ENCODE measurements around the gene ZBTB40.

Gene ZBTB40

GRCh38 chr1:22451702-22452480, at the start of gene ZBTB40:
Gene ZBTB40, plus strand, starts transcription at chr1:22451851. Its CDS starts 38,098 bp downstream, at chr1:22489949.
- DNase-seq (ENCODE audit: low read depth): peak; percentile 86

DNA sequence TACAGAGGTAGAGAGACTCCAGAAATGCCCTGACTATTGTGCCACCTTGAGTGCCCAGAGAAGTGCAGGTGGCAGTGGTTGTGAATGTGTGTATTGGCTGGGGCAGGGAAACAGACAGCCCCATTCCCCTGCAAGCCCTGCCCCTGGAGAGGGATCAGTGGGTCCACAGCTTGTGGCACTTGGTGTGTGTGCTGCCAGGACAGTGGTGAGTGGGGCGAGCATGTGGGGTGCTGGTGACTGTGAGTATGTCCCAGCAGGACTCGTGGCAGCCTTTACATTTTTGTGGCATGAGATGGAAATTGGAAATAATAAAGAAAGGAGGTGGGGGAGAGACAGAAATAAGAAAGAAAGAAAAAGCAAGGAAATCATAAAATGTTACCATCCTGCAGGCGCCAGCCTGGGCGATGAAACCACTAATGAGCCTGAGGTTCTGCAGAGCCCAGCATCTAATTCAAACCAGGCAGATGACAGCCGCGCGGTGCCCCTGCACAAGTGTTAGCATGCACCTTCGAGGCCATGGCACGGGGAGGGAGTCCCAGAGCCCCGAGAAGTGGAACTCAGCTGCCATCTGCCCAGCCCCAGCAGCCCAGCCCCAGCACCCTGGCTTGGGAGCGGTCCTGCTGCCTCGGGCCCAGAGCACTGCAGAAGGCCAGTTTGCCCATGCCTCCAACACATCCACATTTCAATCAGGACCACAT, 49.1 kb upstream of the ZBTB40 start:
- no peak for DNase-seq (ENCODE audit: low read depth)

- DNase-seq (ENCODE audit: low read depth): no peak
These were observed 47.2 kb upstream of the ZBTB40 start for GRCh38 chr1:22404486-22404885.

- no peak for DNase-seq (ENCODE audit: low read depth)
These were observed 44.7 kb upstream of the ZBTB40 start for GRCh38 chr1:22406722-22407495.

DNA sequence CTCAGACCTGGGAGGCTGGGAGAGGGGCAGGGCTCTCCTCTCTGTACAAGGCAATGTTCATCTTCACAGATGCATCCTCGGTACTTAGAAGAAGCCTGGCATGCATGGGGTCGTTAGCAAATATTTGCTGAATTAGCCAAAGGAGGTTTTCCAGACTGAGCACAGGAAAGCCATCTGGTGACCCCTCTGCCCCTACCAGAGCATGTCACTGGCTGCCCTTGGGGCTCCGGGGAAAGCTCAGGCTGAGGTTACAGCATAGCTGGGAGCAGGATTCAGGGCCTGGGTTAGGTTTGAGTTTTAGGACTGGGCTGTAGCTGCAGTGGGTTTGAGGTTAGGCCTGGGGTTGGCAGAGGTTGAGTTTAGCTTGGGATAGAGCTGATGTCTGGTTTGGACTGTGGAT, 43.4 kb upstream of the ZBTB40 start:
- DNase-seq (ENCODE audit: low read depth): no peak

DNA sequence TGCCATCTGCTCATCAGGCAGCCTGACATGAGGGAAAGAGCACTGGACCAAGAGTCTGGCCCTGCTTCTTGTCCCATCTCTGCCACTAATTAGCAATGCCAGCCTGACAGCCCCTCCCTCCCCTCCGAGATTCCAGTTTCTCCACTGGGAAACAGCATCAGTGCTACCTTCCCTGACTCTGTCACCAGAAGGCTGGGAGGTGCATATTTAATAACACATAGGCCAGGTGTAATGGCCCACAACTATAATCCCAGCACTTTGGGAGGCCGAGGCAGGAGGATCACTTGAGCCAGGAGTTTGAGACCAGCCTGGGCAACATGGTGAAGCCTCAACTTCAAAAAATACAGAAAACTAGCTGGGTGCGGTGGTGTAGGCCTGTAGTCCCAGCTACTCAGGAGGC, 41.2 kb upstream of the ZBTB40 start:
- DNase-seq (ENCODE audit: low read depth): no peak

- DNase-seq (ENCODE audit: low read depth): no peak
These were observed 40.6 kb upstream of the ZBTB40 start for GRCh38 chr1:22410928-22411495.

DNA sequence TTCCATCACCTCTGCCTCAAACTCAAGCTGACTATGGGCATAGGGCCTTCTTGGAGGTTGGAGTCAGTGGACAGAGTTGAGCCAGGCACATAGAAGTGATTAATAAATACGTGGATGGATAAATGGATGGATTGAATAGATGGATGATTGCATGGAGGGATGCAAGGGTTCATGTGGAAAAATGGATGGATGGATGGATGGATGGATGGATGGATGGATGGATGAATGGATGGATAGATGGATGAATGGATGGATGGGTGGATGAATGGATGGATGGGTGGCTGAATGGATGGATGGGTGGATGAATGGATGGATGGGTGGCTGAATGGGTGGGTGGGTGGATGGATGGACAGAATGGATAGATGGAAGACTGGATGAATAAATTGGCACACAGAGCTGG, 40.1 kb upstream of the ZBTB40 start:
- no peak for DNase-seq (ENCODE audit: low read depth)

DNA sequence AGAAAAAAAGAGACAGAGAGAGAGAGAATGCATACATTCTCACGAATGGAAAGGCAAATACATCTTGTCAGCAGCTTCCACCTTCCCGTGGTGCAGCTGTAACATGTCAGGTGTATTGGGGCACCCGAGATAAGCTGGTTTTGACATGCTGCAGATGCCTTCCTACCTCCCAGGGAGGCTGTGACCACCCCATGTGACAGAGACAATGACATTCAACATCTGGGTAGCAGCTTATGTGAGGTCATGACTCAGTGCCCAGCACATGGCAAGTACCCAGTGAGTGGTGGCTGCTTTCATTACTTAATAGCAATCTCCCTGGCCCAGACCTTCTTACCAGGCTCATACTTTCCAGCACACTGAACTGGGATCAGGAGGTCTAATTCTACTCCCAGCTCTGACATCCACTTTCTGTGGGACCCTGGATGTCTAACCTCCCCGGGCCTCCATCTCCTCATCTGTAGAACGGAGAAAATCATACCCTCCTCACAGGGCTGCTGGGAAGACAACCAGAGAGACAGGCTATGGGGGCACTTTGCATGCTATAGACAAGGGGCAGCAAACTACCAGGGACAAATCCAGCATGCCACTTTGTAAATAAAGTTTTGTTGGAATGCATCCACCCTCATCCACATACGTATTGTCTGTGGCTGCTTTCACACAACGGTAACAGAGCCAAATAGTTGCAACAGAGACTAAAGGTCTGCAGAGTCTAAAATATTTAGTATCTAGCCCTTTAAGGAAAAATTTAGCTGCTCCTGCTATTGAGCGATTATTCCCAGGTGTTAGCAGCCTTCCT, 38.5 kb upstream of the ZBTB40 start:
- DNase-seq (ENCODE audit: low read depth): no peak

DNA sequence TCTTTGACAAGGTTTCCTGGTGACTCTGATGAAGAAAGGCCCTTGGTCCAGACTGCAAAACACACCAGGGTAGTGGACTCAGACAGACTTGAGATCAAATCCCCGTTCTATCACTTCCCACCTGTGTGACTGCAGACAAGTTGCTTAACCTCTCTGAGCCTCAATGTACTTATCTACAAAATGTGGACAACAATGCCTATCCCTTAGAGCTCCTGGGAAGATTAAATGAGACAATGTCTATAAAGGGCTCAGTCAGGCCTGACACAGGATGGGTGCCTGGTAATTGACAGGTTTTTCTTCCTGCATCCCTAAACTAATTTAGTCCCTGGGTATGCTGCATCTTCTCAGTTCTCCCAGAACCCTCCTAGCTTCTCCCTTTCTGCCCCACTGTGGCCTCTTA, 37.9 kb upstream of the ZBTB40 start:
- no peak for DNase-seq (ENCODE audit: low read depth)

GRCh38 chr1:22414244-22414751, 37.4 kb upstream of the ZBTB40 start:
- no peak for DNase-seq (ENCODE audit: low read depth)

- no peak for DNase-seq (ENCODE audit: low read depth)
These were observed 36.2 kb upstream of the ZBTB40 start for GRCh38 chr1:22415489-22415888.

- no peak for DNase-seq (ENCODE audit: low read depth)
These were observed 34.8 kb upstream of the ZBTB40 start for GRCh38 chr1:22416555-22417454.

DNA sequence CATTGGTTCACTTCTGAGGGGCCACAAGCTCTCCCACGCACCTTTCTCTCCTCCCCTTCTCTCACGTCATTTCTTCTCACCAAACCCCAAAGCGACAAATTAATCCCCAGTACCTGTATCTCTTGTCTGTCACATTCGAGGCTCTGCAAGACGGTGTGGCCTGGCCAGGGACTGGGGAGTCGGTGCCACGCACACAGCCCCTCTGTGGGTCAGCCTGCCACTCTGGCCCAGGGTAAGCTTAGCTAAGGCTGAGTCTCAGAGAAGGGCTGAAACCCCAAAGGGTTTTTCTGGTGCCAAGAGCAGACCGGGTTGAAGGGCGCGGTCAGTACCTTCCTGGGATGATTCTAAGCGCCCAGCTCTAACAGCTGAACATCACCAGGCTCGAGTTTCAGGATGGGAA, 34.2 kb upstream of the ZBTB40 start:
- DNase-seq (ENCODE audit: low read depth): no peak

DNA sequence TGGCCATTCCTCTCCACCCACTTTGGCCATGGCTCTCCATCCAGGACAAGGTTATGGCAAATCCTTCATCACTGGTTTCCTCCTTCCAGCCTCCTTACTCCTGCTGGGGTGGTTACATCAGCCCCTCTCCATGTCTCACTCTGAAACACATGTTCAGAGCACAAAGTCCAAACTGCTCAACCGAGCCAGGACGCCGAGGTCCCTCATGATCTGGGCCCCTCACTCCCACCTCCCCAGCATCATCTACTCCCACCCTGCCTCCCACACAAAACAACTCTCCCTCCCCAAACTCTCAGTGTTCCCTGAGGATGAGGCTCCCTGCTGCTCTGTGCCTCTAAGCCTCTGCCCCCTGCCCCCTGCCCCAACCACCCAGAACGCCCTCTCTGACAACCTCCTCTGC, 33.3 kb upstream of the ZBTB40 start:
- no peak for DNase-seq (ENCODE audit: low read depth)

DNA sequence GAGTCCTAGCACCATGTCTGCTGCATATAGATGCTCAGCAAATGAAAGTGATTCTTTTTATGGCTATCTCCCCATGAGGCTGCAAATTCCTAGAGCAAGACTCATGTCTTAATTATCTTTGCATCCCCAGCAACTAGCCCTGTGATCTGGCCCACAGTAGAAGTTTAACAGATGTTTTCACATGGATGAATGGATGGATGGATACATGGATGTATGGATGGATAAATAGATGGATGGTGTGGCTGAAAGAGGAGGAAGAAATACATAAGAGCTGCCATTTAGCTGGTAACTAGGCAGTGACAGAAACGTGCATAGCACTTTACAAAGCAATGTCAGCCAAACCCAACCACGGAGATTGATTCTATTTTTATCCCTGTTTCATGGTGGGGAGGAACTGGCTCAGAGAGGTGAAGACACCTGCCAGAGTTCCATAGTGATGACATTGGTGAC, 32.7 kb upstream of the ZBTB40 start:
- no peak for DNase-seq (ENCODE audit: low read depth)

- DNase-seq (ENCODE audit: low read depth): no peak
These were observed 31.1 kb upstream of the ZBTB40 start for GRCh38 chr1:22420455-22421053.

DNA sequence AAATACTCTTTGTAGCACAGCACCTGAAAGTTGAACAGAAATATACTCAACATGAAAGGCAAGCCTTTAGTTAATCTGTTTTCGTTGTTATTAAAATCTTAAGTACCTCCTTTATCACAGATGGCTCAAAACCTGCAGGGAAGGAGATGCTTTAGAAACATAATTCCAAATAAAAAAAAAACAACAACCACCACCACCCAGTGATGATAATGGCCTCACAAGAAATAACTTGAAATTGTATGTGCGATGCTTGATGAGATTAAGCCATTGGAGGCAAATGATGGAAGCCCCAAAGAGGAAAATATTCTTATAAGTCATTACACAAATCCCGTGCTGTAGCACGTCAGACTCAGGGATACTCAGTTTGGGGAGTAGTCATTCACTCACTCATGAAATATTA, 24.9 kb upstream of the ZBTB40 start:
- DNase-seq (ENCODE audit: low read depth): no peak

GRCh38 chr1:22428672-22429071, 23.0 kb upstream of the ZBTB40 start:
- DNase-seq (ENCODE audit: low read depth): no peak

GRCh38 chr1:22431965-22432364, 19.7 kb upstream of the ZBTB40 start:
- no peak for DNase-seq (ENCODE audit: low read depth)

Data from GM04503 (cell line).